GM18861 (cell line): ENCODE results near the gene CHST12.

Source experiments
- ATAC-seq: cut with Tn5 transposase; IDR thresholded peaks from one replicate; pipeline ENCODE4 v1.9.1; 2021; ENCODE audit not compliant: unreplicated experiment

CHST12 gene

GRCh38 chr7:2497065-2497464 lies 93.7 kb downstream of the CHST12 start:
- ATAC-seq: no peak

- ATAC-seq: no peak
Observed at GRCh38 chr7:2497500-2498336, 94.3 kb downstream of the CHST12 start.
